Calu3 (cell line): ENCODE data around the gene IQSEC3. TPM values are rescaled to one million over a fixed set of nuclear protein-coding genes. Genes with fewer than 3 reads are reported as not detected.
"Not testable (repeated sequence)": the region's sequence is repeated elsewhere in the genome, so short reads cannot be mapped to it uniquely, and the experiment has no call there.

Experiments
- BruUV-seq: library from RNA; stranded (reverse); fragments of 400-500 nt; replicated peaks from 2 replicates; lab custom pipeline; 2021; lab: Mats Ljungman, UMichigan
- CTCF ChIA-PET: fragments of 300-600 bp; sonication (Branson Sonifier 250); formaldehyde crosslinking; loops from one replicate; lab custom pipeline; 2022; ENCODE audit warnings: antibody characterized with exemption; lab: Charles Lee
- DNase-seq: peaks from one replicate; pipeline ENCODE4 v3.0.0; 2022
- H3K27ac Mint-ChIP-seq: one replicate; pipeline ENCODE4 v1.8.0; 2022; ENCODE audit warnings: mixed read lengths; ENCODE audit not compliant: unreplicated experiment
- H3K27me3 Mint-ChIP-seq: one replicate; pipeline ENCODE4 v1.8.0; 2022; ENCODE audit warnings: mixed read lengths; ENCODE audit not compliant: unreplicated experiment
- H3K36me3 Mint-ChIP-seq: one replicate; pipeline ENCODE4 v1.8.0; 2022; ENCODE audit warnings: mild to moderate bottlenecking, moderate library complexity, mixed read lengths; ENCODE audit not compliant: insufficient read depth, unreplicated experiment
- H3K4me1 Mint-ChIP-seq: one replicate; pipeline ENCODE4 v1.8.0; 2022; ENCODE audit warnings: mild to moderate bottlenecking, low read depth, mixed read lengths; ENCODE audit not compliant: unreplicated experiment
- H3K4me3 Mint-ChIP-seq: one replicate; pipeline ENCODE4 v1.8.0; 2022; ENCODE audit warnings: mild to moderate bottlenecking, low read depth, moderate library complexity, mixed read lengths; ENCODE audit not compliant: unreplicated experiment
- H3K9me3 Mint-ChIP-seq: one replicate; pipeline ENCODE4 v1.8.0; 2022; ENCODE audit warnings: low read depth, mixed read lengths; ENCODE audit not compliant: unreplicated experiment
- intact Hi-C: fragments of 100-400 bp; cut with micrococcal nuclease; formaldehyde crosslinking; loops from one replicate; pipeline ENCODE4 v1.10.0; 2022; ENCODE audit not compliant: unreplicated experiment
- total RNA-seq: library from RNA; stranded (reverse); gene quantifications from 2 replicates; pipeline ENCODE4 v1.2.3, GENCODE V29; 2022

The IQSEC3 gene
- total RNA-seq, 1 experiment from 2014 or later = not detected

GRCh38 chr12:45235-45990 is 21.2 kb upstream of the IQSEC3 start:
- H3K9me3 Mint-ChIP-seq, H3K4me3 Mint-ChIP-seq, H3K36me3 Mint-ChIP-seq, BruUV-seq, DNase-seq, CTCF ChIA-PET, intact Hi-C loops, H3K4me1 Mint-ChIP-seq, H3K27ac Mint-ChIP-seq: not testable (repeated sequence)
- peaks cover 67% of the 10 kb centered on the region for H3K27me3 Mint-ChIP-seq

DNA sequence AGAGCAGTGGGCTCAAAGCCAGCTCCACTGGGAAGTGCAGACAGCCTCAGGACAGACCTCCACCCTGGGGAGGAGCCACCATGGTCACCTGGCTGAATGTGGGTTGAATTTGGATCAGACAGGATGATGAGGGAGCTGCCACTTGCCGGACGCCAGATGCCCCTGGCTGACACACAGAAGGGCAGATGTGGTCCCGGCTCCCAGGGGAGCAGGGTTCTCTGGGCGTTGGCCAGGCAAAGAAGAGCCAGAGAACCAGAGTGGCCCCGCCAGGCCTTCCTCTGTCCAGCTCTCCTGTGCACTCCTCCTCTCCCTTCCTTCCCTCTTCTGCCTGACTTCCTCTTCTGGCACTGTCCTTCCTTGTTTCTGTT is 20.6 kb upstream of the IQSEC3 start:
- intact Hi-C loops, BruUV-seq: not testable (repeated sequence)
- H3K27me3 Mint-ChIP-seq = peaks cover 65% of the 10 kb centered on the region

GRCh38 chr12:46542-46941 is 20.0 kb upstream of the IQSEC3 start:
- H3K36me3 Mint-ChIP-seq, H3K9me3 Mint-ChIP-seq, BruUV-seq, H3K4me1 Mint-ChIP-seq, CTCF ChIA-PET, intact Hi-C loops, H3K4me3 Mint-ChIP-seq, H3K27ac Mint-ChIP-seq, DNase-seq: not testable (repeated sequence)
- peaks cover 71% of the 10 kb centered on the region for H3K27me3 Mint-ChIP-seq

More for the DNA sequence above, 20.6 kb upstream of the IQSEC3 start:
- H3K9me3 Mint-ChIP-seq, H3K4me3 Mint-ChIP-seq, H3K36me3 Mint-ChIP-seq, DNase-seq, H3K27ac Mint-ChIP-seq, CTCF ChIA-PET, H3K4me1 Mint-ChIP-seq: not testable (repeated sequence)

DNA sequence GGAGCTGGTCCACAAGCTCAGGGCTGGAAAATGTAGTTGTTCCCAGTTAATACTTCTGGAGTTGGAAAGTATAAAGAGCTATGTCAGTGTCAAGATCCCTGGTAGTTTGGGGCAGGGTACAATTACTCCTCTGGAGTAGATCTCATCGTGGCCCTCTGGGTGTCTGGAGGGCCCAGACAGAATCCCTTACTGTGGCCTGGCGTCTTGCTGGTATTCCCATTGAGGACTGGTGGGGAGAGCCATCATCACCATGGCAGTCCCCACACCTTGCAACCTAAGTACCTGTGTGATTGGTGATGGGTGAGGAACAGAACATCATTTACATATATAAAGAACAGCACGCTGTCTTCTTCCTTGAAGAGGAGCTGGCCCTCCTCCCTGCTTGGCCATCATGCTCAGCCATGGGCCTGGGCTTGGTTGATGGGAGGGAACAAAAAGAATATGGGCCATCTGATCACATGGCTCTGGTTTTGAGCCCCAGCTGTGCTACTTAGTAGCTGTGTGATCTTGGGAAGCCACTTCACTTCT is 18.8 kb upstream of the IQSEC3 start:
- peaks cover 83% of the 10 kb centered on the region for H3K27me3 Mint-ChIP-seq
- H3K4me3 Mint-ChIP-seq = not testable (repeated sequence)

GRCh38 chr12:49149-49548 is 17.4 kb upstream of the IQSEC3 start:
- H3K4me3 Mint-ChIP-seq, H3K27ac Mint-ChIP-seq, H3K4me1 Mint-ChIP-seq, intact Hi-C loops, H3K36me3 Mint-ChIP-seq, BruUV-seq, H3K9me3 Mint-ChIP-seq, DNase-seq, CTCF ChIA-PET: not testable (repeated sequence)
- peaks cover 92% of the 10 kb centered on the region for H3K27me3 Mint-ChIP-seq

More for the DNA sequence above, 18.8 kb upstream of the IQSEC3 start:
- intact Hi-C loops, BruUV-seq, H3K36me3 Mint-ChIP-seq, H3K27ac Mint-ChIP-seq, H3K9me3 Mint-ChIP-seq, CTCF ChIA-PET, H3K4me1 Mint-ChIP-seq, DNase-seq: not testable (repeated sequence)

DNA sequence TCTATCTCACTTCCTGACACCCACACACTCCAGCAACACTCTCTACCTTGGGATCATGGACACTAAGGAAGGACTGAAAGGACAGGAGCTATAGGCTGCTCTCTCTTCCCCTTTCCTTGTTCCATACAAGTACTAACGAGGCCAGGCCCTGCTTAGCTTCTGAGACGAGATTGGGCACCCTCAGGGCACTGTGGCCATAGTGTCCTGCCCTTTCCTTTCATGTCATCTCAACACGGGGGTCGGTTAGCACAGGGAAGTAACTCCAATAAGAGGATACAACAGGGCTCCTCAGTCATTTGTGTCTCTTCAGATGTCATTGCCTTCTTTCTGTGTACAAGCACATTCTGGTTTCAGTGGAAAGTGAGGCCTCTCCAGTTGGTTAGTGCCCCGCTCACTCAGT is 15.5 kb upstream of the IQSEC3 start:
- H3K27ac Mint-ChIP-seq = not testable (repeated sequence)

GRCh38 chr12:51962-52361 is 14.6 kb upstream of the IQSEC3 start:
- H3K9me3 Mint-ChIP-seq, H3K4me1 Mint-ChIP-seq, H3K36me3 Mint-ChIP-seq, H3K27ac Mint-ChIP-seq, BruUV-seq, CTCF ChIA-PET, DNase-seq, intact Hi-C loops, H3K4me3 Mint-ChIP-seq: not testable (repeated sequence)
- peaks cover 92% of the 10 kb centered on the region for H3K27me3 Mint-ChIP-seq

More for the DNA sequence above, 15.5 kb upstream of the IQSEC3 start:
- DNase-seq, CTCF ChIA-PET, H3K36me3 Mint-ChIP-seq, BruUV-seq, H3K9me3 Mint-ChIP-seq, intact Hi-C loops, H3K4me3 Mint-ChIP-seq, H3K4me1 Mint-ChIP-seq: not testable (repeated sequence)
- peaks cover 92% of the 10 kb centered on the region for H3K27me3 Mint-ChIP-seq

DNA sequence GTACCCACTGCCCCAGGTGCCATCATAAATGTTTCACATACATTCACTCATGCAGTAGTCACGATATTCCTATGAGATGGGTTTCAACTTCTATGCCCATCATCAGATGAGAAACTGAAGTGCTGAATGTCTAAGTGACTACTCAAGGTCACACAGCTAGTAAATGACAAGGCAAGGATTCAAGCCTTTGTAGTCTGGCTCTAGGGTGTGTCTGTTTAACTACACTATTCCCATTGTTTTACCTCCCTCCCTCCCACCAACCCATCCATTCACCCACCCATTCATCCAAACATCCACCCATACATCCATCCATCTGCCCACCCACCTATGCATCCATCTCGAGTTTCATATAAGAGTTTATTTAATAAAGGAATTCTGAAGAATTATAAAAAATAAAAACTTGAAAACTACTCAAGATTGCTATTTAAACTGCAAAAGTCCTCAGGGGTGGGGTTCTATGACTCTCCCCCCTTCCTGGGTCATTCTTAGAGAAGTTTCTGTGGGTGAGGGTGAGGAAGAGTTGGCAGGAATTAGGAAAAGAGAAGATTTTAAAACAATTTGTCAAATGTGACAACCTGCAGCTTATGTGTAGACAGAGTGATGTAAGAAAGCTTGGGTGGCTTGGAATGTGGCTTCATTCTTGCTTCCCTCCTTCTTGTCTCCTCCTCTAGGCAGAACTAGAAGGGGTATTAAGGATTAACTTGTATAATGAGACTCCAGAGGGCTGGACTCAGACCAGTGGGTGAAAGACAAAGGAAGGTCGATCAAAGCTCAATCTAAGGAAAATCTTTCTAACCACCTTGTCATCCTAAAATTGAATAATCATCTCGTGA is 13.4 kb upstream of the IQSEC3 start:
- H3K36me3 Mint-ChIP-seq, H3K4me1 Mint-ChIP-seq, intact Hi-C loops, CTCF ChIA-PET, DNase-seq, H3K27ac Mint-ChIP-seq, H3K9me3 Mint-ChIP-seq, BruUV-seq, H3K4me3 Mint-ChIP-seq: not testable (repeated sequence)
- peaks cover 92% of the 10 kb centered on the region for H3K27me3 Mint-ChIP-seq
